ENCODE data around the gene MRPL10. TPM values are rescaled to one million over a fixed set of nuclear protein-coding genes. Genes with fewer than 3 reads are reported as not detected.

MRPL10 gene
- total RNA-seq (10 to 100 TPM; 18.4 to 32.9 TPM), polyA plus RNA-seq (10 to 100 TPM; 27.6 to 38.3 TPM)
- long read RNA-seq, donor 1, transcript MRPL10-202 (5 exons, 1,725 nt), result major isoform, 30 of 33 reads
- long read RNA-seq, donor 1, partial matches to known transcripts, result 0 of 33 reads
- long read RNA-seq, donor 1, other reads (novel, unspliced or antisense), result 0 of 33 reads
- long read RNA-seq, donor 2, transcript MRPL10-202 (5 exons, 1,725 nt), result major isoform, 9 of 9 reads
- long read RNA-seq, donor 2, partial matches to known transcripts, result 0 of 9 reads
- long read RNA-seq, donor 2, other reads (novel, unspliced or antisense), result 0 of 9 reads
- long read RNA-seq, donor 3, transcript MRPL10-202 (5 exons, 1,725 nt), result major isoform, 10 of 19 reads
- long read RNA-seq, donor 3, partial matches to known transcripts, result 9 of 19 reads
- long read RNA-seq, donor 3, other reads (novel, unspliced or antisense), result 0 of 19 reads
- long read RNA-seq, donor 4, transcript MRPL10-202 (5 exons, 1,725 nt), result major isoform, 7 of 8 reads
- long read RNA-seq, donor 4, partial matches to known transcripts, result 0 of 8 reads
- long read RNA-seq, donor 4, other reads (novel, unspliced or antisense), result 0 of 8 reads
- long read RNA-seq, donor 5, transcript MRPL10-202 (5 exons, 1,725 nt), result major isoform, 31 of 44 reads
- long read RNA-seq, donor 5, partial matches to known transcripts, result 8 of 44 reads
- long read RNA-seq, donor 5, other reads (novel, unspliced or antisense), result 0 of 44 reads

DNA sequence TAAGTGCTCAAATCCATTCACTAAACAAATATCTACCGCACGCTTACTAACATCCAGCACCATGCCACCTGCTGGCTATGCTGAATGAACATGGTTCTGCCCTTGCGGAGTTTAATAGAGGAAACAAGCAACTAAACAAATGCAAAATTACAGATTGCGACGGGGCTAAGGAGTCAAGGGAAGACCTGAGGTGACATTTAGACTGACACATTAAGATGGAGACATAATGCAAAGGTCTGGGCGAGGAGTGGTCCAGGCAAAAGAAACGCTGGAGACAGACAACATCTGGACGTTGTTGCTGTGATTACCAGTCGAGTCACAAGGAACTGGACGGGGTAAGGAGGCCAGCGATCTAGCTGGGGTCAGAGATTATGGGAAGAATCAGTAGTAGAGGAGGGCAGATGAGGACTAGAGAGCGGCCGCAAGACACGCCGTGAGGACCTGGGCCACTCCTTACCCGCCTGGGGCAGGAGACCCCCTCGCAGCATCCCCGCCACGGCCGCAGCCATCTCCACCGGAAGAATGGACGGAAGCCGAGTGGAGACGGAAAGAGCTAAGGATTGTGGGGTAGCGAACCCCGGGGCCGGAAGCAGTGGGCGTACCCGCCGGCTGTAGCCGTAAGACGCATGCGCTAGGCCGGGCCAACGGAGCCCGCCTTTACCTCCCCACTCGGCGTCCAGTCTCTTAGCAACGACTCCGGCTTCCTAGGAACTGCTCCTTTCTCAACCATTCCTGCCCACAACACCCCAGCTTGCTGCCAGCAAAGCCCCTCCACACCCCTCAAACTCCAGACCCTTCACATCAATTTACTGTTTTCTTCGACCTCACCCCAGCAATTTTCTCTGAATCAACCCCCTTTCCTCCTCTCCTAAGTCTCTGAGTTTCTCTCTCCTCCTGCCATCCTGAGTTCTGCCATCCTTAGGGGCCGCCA is at the start of gene MRPL10, which contains the start of gene LRRC46:
TSS of gene MRPL10 (minus strand) at position 539 of the 931 bp plus-strand sequence. CDS start at position 509, 30 bp downstream.
TSS of gene LRRC46 (plus strand) at position 668 of the 931 bp plus-strand sequence. CDS start 320 bp downstream, outside the sequence.
- Histone ChIP-seq H3K9me3 (ENCODE audit: control insufficient read depth in 4 of 4, insufficient read depth in 3 of 4, low read length in 3 of 4) (no peaks in the 10 kb centered on the region), H3K9ac (ENCODE audit: insufficient read depth in 1 of 2, low read length in 2 of 2) (peak within 1 kb of the TSS; percentile 63 to 65), H3K27me3 (ENCODE audit: control insufficient read depth in 3 of 3, insufficient read depth in 3 of 3, low read length in 2 of 3) (no peaks in the 10 kb centered on the region), H3K27ac (ENCODE audit: low read depth in 1 of 2, low read length in 1 of 2) (peak within 1 kb of the TSS; percentile 65 to 90), H3K36me3 (ENCODE audit: control insufficient read depth in 4 of 4, insufficient read depth in 4 of 4, low read length in 4 of 4) (peaks cover 11 to 21% (median 17%) of the 10 kb centered on the region in 4 donors), H3K4me1 (ENCODE audit: control insufficient read depth in 5 of 5, insufficient read depth in 5 of 5, low read length in 5 of 5) (peaks cover 0 to 14% (median 9%) of the 10 kb centered on the region in 5 donors), H3K4me3 (peak within 1 kb of the TSS; percentile 94)
- WGBS, 2 donors, result 0% methylated on average over 42 of the region's 42 CpGs
- DNase-seq, result peak; percentile 96 to 98 (median 97)
- TF ChIP-seq, protein P1, sequence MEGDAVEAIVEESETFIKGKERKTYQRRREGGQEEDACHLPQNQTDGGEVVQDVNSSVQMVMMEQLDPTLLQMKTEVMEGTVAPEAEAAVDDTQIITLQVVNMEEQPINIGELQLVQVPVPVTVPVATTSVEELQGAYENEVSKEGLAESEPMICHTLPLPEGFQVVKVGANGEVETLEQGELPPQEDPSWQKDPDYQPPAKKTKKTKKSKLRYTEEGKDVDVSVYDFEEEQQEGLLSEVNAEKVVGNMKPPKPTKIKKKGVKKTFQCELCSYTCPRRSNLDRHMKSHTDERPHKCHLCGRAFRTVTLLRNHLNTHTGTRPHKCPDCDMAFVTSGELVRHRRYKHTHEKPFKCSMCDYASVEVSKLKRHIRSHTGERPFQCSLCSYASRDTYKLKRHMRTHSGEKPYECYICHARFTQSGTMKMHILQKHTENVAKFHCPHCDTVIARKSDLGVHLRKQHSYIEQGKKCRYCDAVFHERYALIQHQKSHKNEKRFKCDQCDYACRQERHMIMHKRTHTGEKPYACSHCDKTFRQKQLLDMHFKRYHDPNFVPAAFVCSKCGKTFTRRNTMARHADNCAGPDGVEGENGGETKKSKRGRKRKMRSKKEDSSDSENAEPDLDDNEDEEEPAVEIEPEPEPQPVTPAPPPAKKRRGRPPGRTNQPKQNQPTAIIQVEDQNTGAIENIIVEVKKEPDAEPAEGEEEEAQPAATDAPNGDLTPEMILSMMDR (IDR thresholded peaks at IDR 0.05; ENCODE audit: control extremely low read depth, extremely low read depth), result no peak
- peak; percentile 91 for ATAC-seq (ENCODE audit: insufficient read depth, low FRiP score)

DNA sequence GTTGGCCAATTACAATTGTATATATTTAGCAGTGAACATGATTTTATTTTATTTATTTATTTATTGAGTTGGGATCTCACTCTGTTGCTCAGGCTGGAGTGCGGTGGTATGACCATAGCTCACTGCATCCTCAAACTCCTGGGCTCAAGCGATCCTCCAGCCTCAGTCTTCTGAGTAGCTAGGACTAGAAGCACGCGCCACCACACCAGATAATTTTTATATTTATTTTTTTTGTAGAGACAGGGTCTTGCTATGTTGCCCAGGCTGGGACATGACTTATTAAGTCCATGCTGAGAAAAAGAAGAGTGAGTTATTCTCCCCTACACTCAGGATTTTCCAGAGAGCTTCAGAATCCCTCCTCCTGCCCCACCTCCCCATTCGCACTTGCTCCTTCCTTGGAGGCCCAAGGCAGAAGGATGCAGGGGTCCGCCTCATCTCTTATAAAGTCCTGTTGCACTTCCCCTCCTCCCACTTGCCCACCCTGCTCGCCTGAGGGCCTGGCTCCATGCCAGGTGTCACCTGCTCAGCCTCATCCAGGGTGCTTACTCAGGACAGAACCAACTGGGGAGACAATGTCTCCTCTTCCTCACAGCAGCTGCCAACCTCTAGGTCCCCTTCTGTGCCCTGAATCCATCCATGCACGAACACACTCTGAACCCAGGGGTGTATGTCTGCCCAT is 48.6 kb upstream of the MRPL10 start:
- TF ChIP-seq, protein P1 (IDR thresholded peaks at IDR 0.05; ENCODE audit: control extremely low read depth, extremely low read depth), result no peak
- Histone ChIP-seq H3K4me1 (ENCODE audit: control insufficient read depth in 5 of 5, insufficient read depth in 5 of 5, low read length in 5 of 5) (peaks cover 0 to 41% (median 17%) of the 10 kb centered on the region in 5 donors), H3K36me3 (ENCODE audit: control insufficient read depth in 4 of 4, insufficient read depth in 4 of 4, low read length in 4 of 4) (no peaks in the 10 kb centered on the region), H3K9ac (ENCODE audit: insufficient read depth in 1 of 2, low read length in 2 of 2) (no peak overlapping the region), H3K4me3 (no peak overlapping the region), H3K9me3 (ENCODE audit: control insufficient read depth in 4 of 4, insufficient read depth in 3 of 4, low read length in 3 of 4) (no peaks in the 10 kb centered on the region), H3K27me3 (ENCODE audit: control insufficient read depth in 3 of 3, insufficient read depth in 3 of 3, low read length in 2 of 3) (no peaks in the 10 kb centered on the region), H3K27ac (ENCODE audit: low read depth in 1 of 2, low read length in 1 of 2) (no peak overlapping the region)
- 87 to 94% methylated on average over 8 of the region's 8 CpGs for WGBS, 2 donors
- DNase-seq, result no peak
- ATAC-seq (ENCODE audit: insufficient read depth, low FRiP score), result no peak

DNA sequence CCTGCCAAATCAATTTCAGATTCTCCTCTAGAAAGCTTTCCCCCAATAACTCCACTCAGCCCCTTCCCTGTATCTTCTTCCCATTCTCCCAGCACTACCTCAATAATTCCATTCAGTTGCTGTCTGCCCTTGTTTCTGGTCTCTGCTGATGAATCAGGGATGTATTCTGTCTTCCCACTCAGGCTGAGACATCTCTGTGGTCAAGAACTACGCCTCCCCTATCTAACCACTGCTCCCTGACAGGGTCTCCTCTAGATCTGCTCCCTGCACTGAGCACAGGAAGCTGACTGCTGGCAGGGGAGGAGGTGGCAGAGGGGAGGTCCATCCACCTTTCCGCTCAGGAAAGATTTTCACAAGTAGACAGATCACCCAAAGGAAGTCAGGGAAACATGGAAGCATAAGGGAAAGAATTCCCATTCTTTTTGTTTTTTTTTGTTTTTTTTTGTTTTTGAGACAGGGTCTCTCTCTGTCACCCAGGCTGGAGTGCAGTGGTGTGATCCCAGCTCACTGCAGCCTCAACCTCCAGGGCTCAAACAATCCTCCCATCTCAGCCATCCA is 47.8 kb upstream of the MRPL10 start:
- Histone ChIP-seq H3K36me3 (ENCODE audit: control insufficient read depth in 4 of 4, insufficient read depth in 4 of 4, low read length in 4 of 4) (no peaks in the 10 kb centered on the region), H3K9me3 (ENCODE audit: control insufficient read depth in 4 of 4, insufficient read depth in 3 of 4, low read length in 3 of 4) (no peaks in the 10 kb centered on the region), H3K9ac (ENCODE audit: insufficient read depth in 1 of 2, low read length in 2 of 2) (no peak overlapping the region), H3K4me1 (ENCODE audit: control insufficient read depth in 5 of 5, insufficient read depth in 5 of 5, low read length in 5 of 5) (peaks cover 0 to 35% (median 16%) of the 10 kb centered on the region in 5 donors), H3K27ac (ENCODE audit: low read depth in 1 of 2, low read length in 1 of 2) (no peak overlapping the region), H3K4me3 (no peak overlapping the region), H3K27me3 (ENCODE audit: control insufficient read depth in 3 of 3, insufficient read depth in 3 of 3, low read length in 2 of 3) (no peaks in the 10 kb centered on the region)
- 47 to 59% methylated on average over 2 of the region's 2 CpGs for WGBS, 2 donors
- ATAC-seq (ENCODE audit: insufficient read depth, low FRiP score) (no peak), DNase-seq (no peak)
- TF ChIP-seq, protein P1 (IDR thresholded peaks at IDR 0.05; ENCODE audit: control extremely low read depth, extremely low read depth), result no peak
